HG03139 (cell line): ENCODE measurements around the gene CA5A.
"Not testable (repeated sequence)": the region's sequence is repeated elsewhere in the genome, so short reads cannot be mapped to it uniquely, and the experiment has no call there.

ENCODE experiments used
- ATAC-seq: cut with Tn5 transposase; IDR thresholded peaks from one replicate; pipeline ENCODE4 v1.9.1; 2021; ENCODE audit not compliant: unreplicated experiment

Gene CA5A

DNA sequence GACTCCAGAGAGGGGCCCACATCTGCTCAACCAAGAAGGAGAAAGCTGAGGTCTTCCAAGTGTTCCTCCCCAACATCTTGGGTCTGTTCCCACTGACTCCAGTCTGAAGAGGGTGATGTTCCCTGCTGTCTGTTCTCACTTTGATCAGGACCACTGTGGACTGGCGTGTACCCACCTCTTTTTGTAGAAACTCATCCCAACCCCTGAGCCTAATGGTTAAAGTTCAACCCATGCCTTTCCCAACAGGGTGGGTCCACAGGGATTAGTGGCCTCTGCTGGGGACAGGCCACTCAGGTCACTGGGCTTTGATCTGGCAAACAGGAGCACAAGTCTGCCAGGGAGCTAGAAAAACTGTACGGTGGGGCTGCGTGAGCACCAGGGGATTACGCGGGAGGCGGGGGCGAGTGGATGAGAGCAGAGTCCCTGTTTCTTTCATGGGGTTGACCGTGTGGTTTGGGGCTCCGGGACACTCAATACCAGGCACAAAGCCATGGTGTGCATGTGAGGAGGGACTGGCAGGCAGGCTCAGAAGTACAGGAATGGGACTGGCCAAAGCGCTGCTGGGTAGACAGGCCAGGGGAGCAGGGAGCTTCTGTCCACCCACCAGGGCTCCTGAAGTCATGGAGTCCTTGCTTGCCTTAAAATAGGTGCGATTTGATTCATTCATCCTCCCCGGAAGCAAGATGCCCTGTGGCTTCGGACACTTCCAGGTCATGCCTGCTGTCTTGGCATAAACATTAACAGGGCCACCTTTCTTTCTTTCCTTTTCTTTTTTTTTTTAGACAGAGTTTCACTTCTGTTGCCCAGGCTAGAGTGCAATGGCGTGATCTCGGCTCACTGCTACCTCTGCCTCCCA is at the start of gene CA5A:
TSS of gene CA5A (minus strand) at position 155 of the 856 bp plus-strand sequence. CDS start at position 76, 79 bp downstream.
- no peak for ATAC-seq

DNA sequence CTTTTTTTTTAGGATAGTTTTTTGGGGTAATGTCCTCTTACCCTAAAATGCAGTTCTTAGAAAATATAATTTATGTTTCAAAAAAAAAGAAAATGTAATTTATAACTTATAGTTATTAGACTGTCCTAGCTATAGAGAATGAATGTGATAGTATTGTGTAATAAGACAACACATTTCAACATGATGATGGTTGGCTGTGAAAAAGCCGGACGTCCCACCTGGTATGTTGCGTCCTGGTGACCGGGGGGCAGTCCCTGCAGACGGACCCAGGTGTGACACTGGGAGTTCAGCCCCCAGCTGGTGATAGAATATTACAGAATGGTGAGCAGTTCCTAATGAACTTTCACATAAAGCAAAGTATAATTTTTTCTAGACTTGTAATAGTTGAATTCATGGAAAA is 49.2 kb upstream of the CA5A start:
- ATAC-seq: not testable (repeated sequence)

DNA sequence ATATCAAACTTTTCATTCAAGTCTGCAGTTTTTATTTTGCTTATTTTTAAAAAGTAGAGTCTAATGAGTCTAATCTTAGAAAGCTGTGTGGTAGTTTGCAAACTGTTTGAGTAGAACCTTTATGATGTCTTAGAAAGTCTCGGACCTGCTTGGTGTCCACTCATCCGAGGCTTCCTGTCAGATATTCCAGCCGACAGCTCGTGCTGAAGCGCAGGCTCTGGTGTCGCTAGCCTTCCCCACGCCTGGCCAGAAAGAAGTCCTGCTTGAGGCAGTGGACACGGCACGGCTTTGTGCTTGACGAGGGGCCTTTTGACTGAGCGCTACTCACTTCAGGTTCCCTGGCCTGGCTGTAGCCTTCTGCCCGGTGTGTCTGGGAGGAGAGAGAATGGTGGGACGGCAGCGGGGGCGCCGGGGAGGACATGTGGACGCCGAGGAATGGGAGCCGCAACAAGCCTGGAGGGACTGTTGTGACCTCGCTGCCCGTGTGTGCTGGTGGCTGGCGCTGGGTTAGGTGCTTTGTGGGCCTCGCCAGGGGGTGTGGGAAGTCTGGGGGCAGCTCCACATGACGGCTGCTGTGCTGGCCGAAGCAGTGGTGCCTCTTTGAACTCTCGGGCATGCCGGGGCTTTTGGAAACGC is 48.4 kb upstream of the CA5A start:
- no peak for ATAC-seq

- ATAC-seq: not testable (repeated sequence)
Observed at GRCh38 chr16:87984180-87984579, 47.9 kb upstream of the CA5A start.

GRCh38 chr16:87983737-87984097 is 47.4 kb upstream of the CA5A start:
- ATAC-seq: not testable (repeated sequence)

DNA sequence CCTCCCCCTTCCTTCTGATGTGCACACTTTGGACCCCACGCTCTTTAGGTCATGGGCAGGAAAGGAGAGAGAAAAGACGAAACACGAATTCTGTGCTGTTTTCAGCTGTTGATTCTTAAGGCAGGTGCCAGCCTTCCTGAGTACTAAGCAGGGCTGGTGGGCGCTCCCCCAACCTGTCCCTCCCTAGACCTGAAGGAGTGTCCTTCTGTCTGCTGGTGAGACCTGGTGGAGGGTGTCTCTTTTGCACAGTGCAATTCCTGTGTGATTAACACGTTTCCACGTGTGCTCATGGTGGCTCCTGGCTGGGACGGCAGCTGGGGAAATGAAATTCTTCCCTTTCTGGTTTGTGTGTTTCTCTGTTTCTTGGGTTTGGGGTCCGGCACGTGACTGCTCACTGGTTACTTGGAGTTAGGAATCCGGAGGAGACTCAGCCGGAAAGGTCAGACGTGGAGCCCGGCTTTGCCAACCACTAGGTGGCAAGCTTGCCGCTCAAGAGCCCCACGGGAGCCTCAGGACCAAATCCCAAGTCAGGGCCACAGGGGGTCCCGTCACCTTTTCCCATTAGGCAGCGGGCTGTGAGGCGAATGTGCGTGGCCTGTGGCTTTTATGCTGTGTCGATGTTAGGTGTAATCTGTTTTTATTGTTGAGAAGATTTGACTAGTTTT is 46.9 kb upstream of the CA5A start:
- not testable (repeated sequence) for ATAC-seq

- ATAC-seq: no peak
Observed at GRCh38 chr16:87982581-87983041, 46.3 kb upstream of the CA5A start.

GRCh38 chr16:87981376-87981775 is 45.0 kb upstream of the CA5A start:
- not testable (repeated sequence) for ATAC-seq

GRCh38 chr16:87979911-87980630 is 43.7 kb upstream of the CA5A start:
- ATAC-seq: not testable (repeated sequence)

DNA sequence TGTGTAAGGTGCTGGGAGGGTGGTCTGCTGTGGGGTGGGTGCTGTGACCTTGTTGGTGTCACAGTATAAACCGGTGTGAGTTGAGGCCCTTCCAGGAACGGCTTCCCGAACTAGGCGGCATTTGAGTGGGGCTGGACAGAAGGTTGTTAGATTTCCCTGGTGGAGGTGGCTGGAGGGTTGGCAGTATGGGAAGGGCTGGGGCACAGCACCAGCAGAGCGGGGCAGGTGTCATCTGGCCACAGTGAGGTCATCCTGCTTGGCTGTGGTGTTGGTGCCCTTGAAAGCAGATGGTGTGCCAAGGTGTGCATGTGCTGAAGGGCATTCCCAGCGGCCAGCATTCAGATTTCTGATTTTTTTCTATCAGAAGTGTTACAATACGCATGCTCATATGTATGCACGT is 43.0 kb upstream of the CA5A start:
- no peak for ATAC-seq

GRCh38 chr16:87978127-87978526 is 41.8 kb upstream of the CA5A start:
- no peak for ATAC-seq

- no peak for ATAC-seq
Observed at GRCh38 chr16:87976665-87977064, 40.3 kb upstream of the CA5A start.

DNA sequence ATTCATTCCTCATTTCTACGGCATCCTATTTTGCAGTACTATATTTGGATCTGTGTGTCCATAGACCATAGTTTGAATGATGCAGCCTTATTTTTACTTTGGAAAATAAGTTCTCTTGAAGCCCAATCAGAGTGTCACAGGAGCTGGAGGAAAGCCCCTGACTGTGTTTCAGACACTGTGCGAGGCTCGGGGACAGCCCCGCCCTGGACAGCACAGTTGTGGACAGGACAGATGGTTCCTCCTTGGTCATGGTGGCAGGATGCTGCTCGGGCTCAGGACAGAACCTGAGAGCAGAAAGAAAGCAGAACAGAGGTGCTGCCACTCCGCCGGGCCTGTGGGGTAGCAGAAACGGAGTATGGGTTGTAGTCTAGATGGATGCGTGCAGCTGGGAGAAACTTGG is 37.8 kb upstream of the CA5A start:
- no peak for ATAC-seq

- no peak for ATAC-seq
Observed at GRCh38 chr16:87973717-87974116, 37.4 kb upstream of the CA5A start.

GRCh38 chr16:87971933-87972332 is 35.6 kb upstream of the CA5A start:
- no peak for ATAC-seq

DNA sequence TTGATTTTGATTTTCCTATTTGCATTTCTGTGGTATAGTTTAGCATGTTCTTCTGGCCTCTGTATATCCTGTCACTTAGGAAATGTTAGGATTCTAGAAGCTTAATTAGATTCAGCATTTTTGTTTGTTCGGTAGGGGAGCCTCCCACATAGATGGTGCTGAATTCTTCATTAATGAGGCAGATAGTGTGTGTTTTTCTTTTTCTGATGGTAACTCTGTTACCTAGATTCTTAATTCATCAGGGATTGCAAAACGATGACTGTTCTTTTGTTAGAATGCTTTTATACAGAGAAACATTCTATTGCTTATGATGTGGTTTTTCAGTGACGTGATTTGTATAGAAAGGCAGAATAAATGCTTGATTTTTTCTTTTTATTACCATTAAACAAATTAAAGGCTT is 33.9 kb upstream of the CA5A start:
- ATAC-seq: no peak

GRCh38 chr16:87968541-87968940 is 32.2 kb upstream of the CA5A start:
- no peak for ATAC-seq

DNA sequence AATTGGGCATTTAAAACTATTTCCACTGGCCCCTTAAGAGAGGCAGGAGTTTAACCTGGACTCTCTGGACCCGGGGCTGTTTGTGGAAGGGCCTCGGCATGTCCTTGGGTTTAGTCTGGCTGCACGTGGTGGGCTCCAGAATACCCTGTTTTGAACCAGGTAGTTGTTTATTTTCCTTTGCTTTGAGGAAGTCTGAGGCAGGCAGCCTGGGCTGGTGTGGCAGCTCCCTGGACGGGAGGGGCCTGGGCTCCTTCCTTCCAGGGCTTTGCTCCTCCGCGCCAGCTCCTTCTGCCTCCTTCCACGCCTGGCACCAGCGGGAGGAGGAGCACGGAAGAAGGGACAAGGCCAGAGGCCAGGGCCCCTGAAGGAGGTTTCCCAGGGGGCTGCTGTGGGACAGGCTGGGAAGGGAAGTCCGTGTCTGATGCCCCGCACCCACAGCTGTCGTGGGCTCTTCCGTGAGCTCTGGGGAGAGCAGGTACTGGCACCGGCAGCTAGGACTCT is 30.4 kb upstream of the CA5A start:
- ATAC-seq: no peak

DNA sequence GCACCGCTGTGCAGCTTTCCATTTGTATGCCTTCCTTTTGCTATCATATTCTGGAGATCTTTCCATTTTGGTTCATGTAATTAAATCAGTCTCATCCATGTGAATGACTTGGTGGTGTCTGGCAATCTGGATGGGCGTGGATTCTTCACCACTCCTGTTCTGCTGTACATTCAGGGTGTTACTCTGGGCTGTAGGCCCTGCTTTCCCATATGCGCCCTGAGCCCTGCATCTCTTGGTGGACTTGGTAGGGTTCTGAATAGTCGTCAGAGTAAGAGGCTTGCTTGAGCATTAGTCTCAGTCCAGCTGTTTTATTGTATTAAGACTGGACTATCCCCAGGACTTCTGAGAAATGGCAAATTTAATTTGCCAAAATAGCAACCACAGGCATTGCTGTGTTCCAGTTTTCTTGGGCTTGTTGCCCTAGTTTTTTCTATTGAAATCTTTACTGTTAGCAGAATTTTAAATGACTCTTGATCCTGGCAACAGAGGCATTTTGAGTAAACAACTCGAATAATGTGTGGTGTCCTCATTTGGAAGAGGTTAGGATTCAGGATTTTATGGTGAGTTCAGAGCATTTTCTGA is 29.8 kb upstream of the CA5A start:
- ATAC-seq: no peak

GRCh38 chr16:87965417-87965816 is 29.1 kb upstream of the CA5A start:
- no peak for ATAC-seq
